Stimulated activated naive B cell treated with anti-CD40 and anti-IgM and Interleukin-4, amounts not matched to agents 10 μg/mL and 1 μg/mL and 100 μg/mL, for 72 hours (primary cell): ENCODE data around the gene ZNF619.
A peak's percentile ranks its signal among the peaks of the same experiment; 100 is the strongest.

Source experiments
- ATAC-seq, 2 donors: fragments of 150-1000 bp; cut with Tn5 transposase; replicated peaks; 2 replicates each; pipeline ENCODE4 v1.10.0; 2021; ENCODE audit warnings: moderate library complexity in 1 of 2
- DNase-seq: peaks from one replicate; pipeline ENCODE4 v3.0.0; 2021
- H3K27ac Mint-ChIP-seq: one replicate; pipeline ENCODE4 v1.8.0; 2022; ENCODE audit warnings: mild to moderate bottlenecking, mixed read lengths
- H3K27me3 Mint-ChIP-seq, 2 donors: one replicate each; pipeline ENCODE4 v1.8.0; 2022; ENCODE audit warnings: mixed read lengths in 2 of 2
- H3K36me3 Mint-ChIP-seq, 2 donors: one replicate each; pipeline ENCODE4 v1.8.0; 2022; ENCODE audit warnings: mixed read lengths in 2 of 2, mild to moderate bottlenecking in 1 of 2
- H3K4me1 Mint-ChIP-seq, 2 donors: one replicate each; pipeline ENCODE4 v1.8.0; 2022; ENCODE audit warnings: mixed read lengths in 2 of 2, mild to moderate bottlenecking in 1 of 2
- H3K4me3 Mint-ChIP-seq, 2 donors: one replicate each; pipeline ENCODE4 v1.8.0; 2022; ENCODE audit warnings: mild to moderate bottlenecking in 2 of 2, mixed read lengths in 2 of 2, moderate library complexity in 1 of 2
- H3K9me3 Mint-ChIP-seq, 2 donors: one replicate each; pipeline ENCODE4 v1.8.0; 2022; ENCODE audit warnings: mixed read lengths in 2 of 2, mild to moderate bottlenecking in 1 of 2

ZNF619 gene

DNA sequence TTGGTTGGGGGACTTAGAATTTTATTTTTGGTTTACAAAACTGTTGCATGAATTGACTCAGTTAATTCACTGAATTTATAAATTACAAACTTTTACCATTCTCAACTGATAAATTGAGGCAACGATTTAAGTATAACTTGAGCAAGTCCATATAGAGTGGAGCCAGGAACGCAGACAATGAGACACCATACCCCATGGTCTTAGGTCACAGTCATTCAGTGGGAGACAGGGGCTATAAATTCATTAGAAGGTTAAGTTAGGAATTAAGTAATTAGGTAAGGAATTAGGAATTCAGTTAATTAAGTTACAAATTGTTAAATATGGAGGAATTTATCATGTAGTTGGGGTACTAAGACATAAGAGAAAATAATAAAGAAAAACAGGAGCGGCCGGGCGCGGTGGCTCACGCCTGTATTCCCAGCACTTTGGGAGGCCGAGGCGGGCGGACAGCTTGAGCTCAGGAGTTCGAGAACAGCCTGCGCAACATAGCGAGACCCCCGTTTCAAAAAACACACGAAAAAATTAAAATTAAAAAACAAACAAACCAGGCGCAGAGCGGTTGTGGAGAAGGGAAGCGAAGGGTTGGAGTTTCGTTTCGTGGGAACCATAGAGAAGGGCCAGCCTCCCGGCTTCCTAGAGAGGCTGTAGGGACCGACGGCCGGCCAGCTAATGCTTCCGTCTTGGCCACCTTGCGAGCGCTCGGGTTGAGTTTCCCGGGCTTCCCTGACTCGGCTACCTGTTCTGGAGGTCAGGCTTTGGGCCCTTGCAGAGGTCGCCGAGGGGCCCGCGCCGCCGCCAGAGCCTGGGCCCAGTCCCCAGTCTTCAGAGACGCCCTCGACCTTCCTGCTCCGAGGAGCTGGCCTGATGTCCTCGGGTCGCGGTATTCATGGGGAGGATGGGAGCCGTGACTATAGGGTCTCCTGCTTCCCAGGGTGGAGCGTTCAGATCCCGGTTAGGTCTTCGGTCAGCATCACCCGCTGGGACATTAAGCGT, at the start of gene ZNF619:
Gene ZNF619 (plus strand): TSS at position 645 of the 993 bp plus-strand sequence. CDS start 858 bp downstream, outside the sequence.
- H3K27ac Mint-ChIP-seq, result peak within 1 kb of the TSS; percentile 95
- no peaks in the 10 kb centered on the region for H3K9me3 Mint-ChIP-seq
- peak within 1 kb of the TSS; percentile 92 to 95 for H3K4me3 Mint-ChIP-seq
- H3K36me3 Mint-ChIP-seq, result peaks cover 30 to 31% of the 10 kb centered on the region in 2 donors
- ATAC-seq (peak; percentile 97), DNase-seq (peak; percentile 69)
- no peaks in the 10 kb centered on the region for H3K27me3 Mint-ChIP-seq
- peaks cover 20 to 30% of the 10 kb centered on the region in 2 donors for H3K4me1 Mint-ChIP-seq

- no peaks in the 10 kb centered on the region for H3K4me1 Mint-ChIP-seq
- H3K9me3 Mint-ChIP-seq, result no peaks in the 10 kb centered on the region
- no peak for DNase-seq
- ATAC-seq, result no peak
- no peak overlapping the region for H3K4me3 Mint-ChIP-seq
- no peak overlapping the region for H3K27ac Mint-ChIP-seq
- H3K36me3 Mint-ChIP-seq, result peaks cover 2 to 18% of the 10 kb centered on the region in 2 donors
- H3K27me3 Mint-ChIP-seq, result no peaks in the 10 kb centered on the region
These were observed 44.1 kb upstream of the ZNF619 start for GRCh38 chr3:40432793-40433192.

DNA sequence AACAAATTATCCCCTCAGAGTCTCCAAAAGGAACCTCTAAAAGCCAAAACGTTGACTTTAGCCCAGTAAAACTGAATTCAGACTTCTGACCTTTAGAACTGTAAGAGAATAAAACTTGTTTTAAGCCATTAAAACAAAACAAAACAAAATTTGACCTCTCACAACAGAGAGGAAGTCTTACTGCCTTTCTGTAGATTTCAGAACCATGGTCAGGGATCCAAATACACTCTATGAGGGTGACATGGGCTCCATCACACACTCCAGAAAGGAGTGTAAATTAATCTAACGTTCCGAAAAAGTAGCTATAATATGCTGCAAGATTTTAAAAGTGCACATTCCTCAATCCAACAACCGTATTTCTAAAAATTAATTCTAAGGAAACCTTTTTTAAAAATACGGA, 39.0 kb upstream of the ZNF619 start:
- H3K36me3 Mint-ChIP-seq, result peaks cover 9 to 20% of the 10 kb centered on the region in 2 donors
- no peaks in the 10 kb centered on the region for H3K9me3 Mint-ChIP-seq

DNA sequence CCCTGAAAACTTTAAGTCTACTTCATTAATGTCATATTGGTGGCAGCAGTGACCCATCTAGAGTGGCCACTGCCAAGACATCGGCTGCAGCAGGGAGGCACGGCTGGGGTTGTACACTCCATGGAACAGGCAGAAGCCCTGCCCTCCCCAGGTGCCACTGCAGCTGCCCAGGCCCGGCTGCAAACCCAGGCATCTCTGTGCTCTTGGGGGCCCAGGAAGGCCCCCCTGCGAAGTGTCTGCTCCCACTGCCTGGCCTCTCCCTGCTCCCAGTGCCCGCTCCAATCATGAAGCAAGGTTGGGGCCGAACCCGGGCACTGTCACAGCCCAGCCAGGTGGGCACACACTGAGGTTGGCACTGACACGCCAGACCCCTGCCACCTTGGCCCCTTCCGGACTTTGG, 31.9 kb upstream of the ZNF619 start:
- Mint-ChIP-seq H3K36me3 (peaks cover 10 to 21% of the 10 kb centered on the region in 2 donors), H3K4me1 (no peaks in the 10 kb centered on the region), H3K27ac (no peak overlapping the region), H3K27me3 (no peaks in the 10 kb centered on the region), H3K9me3 (no peaks in the 10 kb centered on the region), H3K4me3 (no peak overlapping the region)
- ATAC-seq (no peak), DNase-seq (no peak)

More for the DNA sequence above, 39.0 kb upstream of the ZNF619 start:
- Mint-ChIP-seq H3K27ac (no peak overlapping the region), H3K4me3 (no peak overlapping the region), H3K4me1 (no peaks in the 10 kb centered on the region), H3K27me3 (no peaks in the 10 kb centered on the region)
- ATAC-seq (no peak), DNase-seq (no peak)

DNA sequence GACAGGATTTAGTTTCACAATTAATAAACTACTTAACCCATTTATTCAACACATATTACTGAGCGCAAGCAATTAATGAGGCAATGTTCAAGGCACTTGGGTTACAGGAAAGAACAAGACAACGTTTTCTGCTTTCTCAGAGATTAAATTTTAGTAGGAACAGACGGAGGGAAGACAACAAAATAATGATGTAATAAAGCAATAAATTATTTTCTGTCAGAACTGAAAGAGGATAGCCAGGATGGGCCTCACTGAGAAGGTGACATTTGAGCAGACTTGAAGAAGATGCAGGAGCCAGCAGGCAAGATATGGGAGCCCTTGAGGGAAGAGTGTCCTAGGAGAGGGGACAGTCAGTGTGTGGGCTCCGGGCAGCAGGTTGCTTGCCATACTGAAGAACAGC, 31.0 kb upstream of the ZNF619 start:
- no peak overlapping the region for H3K4me3 Mint-ChIP-seq
- peaks cover 8 to 16% of the 10 kb centered on the region in 2 donors for H3K36me3 Mint-ChIP-seq
- H3K4me1 Mint-ChIP-seq, result no peaks in the 10 kb centered on the region
- H3K9me3 Mint-ChIP-seq, result no peaks in the 10 kb centered on the region
- H3K27me3 Mint-ChIP-seq, result no peaks in the 10 kb centered on the region
- ATAC-seq (no peak), DNase-seq (no peak)
- H3K27ac Mint-ChIP-seq, result no peak overlapping the region

DNA sequence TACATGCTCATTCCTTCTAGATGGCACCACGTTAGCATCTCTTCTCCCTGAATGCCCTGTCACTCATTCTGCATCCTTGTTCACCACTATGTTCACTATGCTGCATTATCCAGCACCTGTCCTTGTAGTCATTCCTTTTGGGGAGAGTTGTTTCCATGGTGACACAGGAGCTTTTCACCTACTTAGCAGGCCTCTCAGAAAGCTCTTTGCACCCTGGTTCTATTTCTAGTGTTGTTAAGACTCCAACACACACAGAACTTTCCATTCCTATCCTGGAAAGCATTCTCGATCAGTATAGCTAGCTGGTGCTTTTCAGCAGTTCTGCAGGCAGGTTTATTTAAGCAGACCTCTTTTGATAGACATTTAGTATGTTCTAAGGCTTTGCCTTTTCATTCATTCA, 26.5 kb upstream of the ZNF619 start:
- Mint-ChIP-seq H3K4me3 (no peak overlapping the region), H3K27ac (no peak overlapping the region), H3K9me3 (no peaks in the 10 kb centered on the region)

DNA sequence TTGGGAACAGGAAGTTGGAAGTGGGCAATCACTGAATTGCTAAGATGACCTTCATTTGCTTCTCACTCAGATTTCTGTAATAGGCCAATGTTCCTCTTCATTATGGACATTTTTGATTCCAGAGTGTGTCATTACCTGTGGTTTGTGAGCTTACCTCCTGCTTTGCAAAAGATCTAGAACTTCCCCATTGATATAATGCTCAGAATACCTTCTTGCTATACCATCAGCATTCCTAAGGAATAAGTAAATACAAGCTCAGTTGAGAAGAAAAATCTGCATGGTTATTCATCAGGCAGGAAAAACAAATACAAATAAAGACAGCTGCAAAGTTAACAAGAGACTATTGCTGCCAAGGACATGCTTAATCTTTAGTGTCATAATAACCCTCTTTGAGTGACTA, 25.4 kb upstream of the ZNF619 start:
- Mint-ChIP-seq H3K4me1 (peaks cover 9 to 34% of the 10 kb centered on the region in 2 donors), H3K36me3 (peaks cover 8 to 14% of the 10 kb centered on the region in 2 donors), H3K27me3 (no peaks in the 10 kb centered on the region), H3K27ac (no peak overlapping the region), H3K9me3 (peaks cover 0 to 2% of the 10 kb centered on the region in 2 donors), H3K4me3 (no peak overlapping the region)
- DNase-seq (no peak), ATAC-seq (no peak)

More for the DNA sequence above, 26.5 kb upstream of the ZNF619 start:
- ATAC-seq (no peak), DNase-seq (no peak)
- Mint-ChIP-seq H3K4me1 (peaks cover 9 to 24% of the 10 kb centered on the region in 2 donors), H3K27me3 (no peaks in the 10 kb centered on the region), H3K36me3 (peaks cover 10 to 20% of the 10 kb centered on the region in 2 donors)

DNA sequence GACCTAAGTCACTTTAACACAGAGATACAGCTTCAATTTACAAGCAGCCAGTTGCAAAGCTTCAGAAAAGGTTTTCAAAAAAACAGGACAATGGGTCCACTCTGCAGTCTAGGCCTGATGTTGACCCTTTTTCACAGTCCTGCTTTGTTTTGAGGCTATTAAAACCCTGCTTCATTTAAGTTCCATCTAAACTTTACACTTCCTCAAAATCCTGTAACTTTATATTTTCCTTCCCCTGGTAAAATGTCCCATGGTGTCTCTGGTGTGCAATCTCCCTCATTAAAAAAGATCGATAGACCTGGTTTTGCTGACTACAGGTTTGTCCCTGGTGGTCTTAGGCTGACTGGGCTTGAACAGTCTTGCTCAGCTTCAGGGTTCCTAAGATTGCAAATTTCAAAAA, 24.9 kb upstream of the ZNF619 start:
- Mint-ChIP-seq H3K36me3 (peaks cover 8 to 19% of the 10 kb centered on the region in 2 donors), H3K27ac (peak overlapping the region; percentile 98), H3K9me3 (peaks cover 0 to 2% of the 10 kb centered on the region in 2 donors), H3K27me3 (no peaks in the 10 kb centered on the region), H3K4me1 (peaks cover 9 to 34% of the 10 kb centered on the region in 2 donors), H3K4me3 (peak overlapping the region; percentile 97 to 99)
- DNase-seq (no peak), ATAC-seq (no peak)

DNA sequence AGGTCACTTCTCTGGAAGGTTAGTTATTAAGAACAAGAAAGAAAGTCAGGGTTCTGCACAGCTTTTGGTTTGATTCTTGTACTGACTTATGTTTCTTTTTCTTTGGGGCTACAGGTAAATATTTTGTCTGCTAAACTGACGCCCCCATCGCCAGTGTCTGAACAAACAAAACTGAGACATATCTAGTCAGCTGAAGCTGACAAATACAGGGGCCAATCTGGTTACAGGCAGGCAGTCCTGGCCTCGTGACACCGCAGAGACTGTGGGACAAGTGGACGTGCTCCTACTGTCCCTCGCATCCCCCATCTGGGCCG, 24.4 kb upstream of the ZNF619 start:
- Mint-ChIP-seq H3K4me3 (peak overlapping the region; percentile 97 to 99), H3K27ac (peak overlapping the region; percentile 98), H3K4me1 (peaks cover 9 to 34% of the 10 kb centered on the region in 2 donors), H3K36me3 (peaks cover 9 to 18% of the 10 kb centered on the region in 2 donors), H3K9me3 (peaks cover 0 to 2% of the 10 kb centered on the region in 2 donors), H3K27me3 (no peaks in the 10 kb centered on the region)
- DNase-seq (no peak), ATAC-seq (no peak)

GRCh38 chr3:40452876-40453730, 23.8 kb upstream of the ZNF619 start:
- Mint-ChIP-seq H3K4me1 (peaks cover 11 to 39% of the 10 kb centered on the region in 2 donors), H3K36me3 (peaks cover 15 to 21% of the 10 kb centered on the region in 2 donors), H3K27me3 (no peaks in the 10 kb centered on the region), H3K27ac (peak overlapping the region; percentile 98), H3K4me3 (peak overlapping the region; percentile 97 to 99), H3K9me3 (peaks cover 0 to 2% of the 10 kb centered on the region in 2 donors)
- DNase-seq, result peak; percentile 96
- peak; percentile 92 to 94 for ATAC-seq

DNA sequence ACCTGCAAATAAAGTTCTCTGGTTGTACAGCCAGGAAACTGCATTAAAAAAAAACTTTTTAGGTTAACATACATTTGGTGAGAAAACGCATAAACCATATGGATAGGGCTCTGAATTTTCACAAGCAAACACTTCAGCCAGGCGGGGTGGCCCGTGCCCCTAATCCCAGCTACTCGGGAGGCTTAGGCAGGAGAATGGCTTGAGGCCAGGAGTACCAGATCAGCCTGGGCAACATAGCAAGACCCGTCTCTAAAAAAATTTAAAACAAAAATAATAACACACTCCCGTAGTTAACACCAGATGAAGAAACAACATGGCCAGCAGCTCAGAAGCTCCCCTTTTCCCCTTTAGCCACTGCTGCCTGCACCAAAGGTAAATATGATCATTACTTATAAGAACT, 23.0 kb upstream of the ZNF619 start:
- no peaks in the 10 kb centered on the region for H3K27me3 Mint-ChIP-seq
- H3K4me3 Mint-ChIP-seq, result peak overlapping the region; percentile 97 to 99
- H3K4me1 Mint-ChIP-seq, result peaks cover 15 to 47% of the 10 kb centered on the region in 2 donors
- ATAC-seq, result no peak
- peak overlapping the region; percentile 98 for H3K27ac Mint-ChIP-seq
- DNase-seq, result no peak
- peaks cover 23 to 29% of the 10 kb centered on the region in 2 donors for H3K36me3 Mint-ChIP-seq
- H3K9me3 Mint-ChIP-seq, result peaks cover 0 to 2% of the 10 kb centered on the region in 2 donors

DNA sequence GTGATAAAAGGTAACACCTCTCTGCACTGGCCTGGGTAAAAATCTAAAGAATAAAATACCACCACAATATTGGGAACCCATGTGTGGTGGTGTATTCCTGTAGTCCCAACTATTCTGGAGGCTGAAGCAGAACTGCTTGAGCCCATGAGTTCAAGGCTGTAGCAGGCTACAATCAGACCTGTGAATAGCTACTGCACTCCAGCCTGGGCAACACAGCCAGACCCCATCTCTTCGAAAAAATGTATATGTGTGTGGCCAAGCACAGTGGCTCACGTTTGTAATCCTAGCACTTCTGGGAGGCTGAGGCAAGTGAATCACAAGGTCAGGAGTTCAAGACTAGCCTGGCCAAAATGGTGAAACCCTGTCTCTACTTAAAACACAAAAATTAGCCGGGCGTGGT, 21.6 kb upstream of the ZNF619 start:
- ATAC-seq, result no peak
- DNase-seq, result no peak
- H3K4me1 Mint-ChIP-seq, result peaks cover 16 to 47% of the 10 kb centered on the region in 2 donors
- no peaks in the 10 kb centered on the region for H3K27me3 Mint-ChIP-seq
- peaks cover 0 to 2% of the 10 kb centered on the region in 2 donors for H3K9me3 Mint-ChIP-seq
- H3K36me3 Mint-ChIP-seq, result peaks cover 21 to 31% of the 10 kb centered on the region in 2 donors
- peak overlapping the region in 1 of 2 donors; percentile 87 for H3K4me3 Mint-ChIP-seq
- peak overlapping the region; percentile 56 for H3K27ac Mint-ChIP-seq

DNA sequence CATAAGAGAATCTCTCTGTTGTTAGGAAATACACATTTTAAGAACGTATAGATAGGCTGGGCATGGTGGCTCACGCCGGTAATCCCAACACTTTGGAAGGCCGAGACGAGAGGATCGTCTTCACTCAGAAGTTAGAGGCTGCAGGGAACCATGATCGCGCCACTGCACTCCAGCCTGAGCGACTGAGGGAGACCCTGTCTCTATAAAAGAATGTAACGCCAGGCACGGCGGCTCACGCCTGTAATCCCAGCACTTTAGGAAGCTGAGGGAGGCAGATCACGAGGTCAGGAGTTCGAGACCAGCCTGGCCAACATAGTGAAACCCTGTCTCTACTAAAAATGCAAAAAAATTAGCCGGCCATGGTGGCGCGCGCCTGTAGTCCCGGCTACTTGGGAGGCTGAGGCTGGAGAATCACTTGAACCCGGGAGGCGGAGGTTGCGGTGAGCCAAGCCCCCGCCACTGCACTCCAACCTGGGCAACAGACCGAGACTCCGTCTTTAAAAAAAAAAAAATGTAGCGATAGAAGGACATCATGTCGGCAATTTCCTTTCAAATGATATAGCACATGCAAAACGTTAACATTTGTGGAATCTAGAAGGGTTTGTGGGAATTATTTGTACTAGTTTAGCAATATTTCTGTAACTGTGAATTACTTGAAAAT, 20.5 kb upstream of the ZNF619 start:
- peaks cover 24 to 36% of the 10 kb centered on the region in 2 donors for H3K36me3 Mint-ChIP-seq
- ATAC-seq, result no peak

More for the DNA sequence above, 20.5 kb upstream of the ZNF619 start:
- Mint-ChIP-seq H3K27me3 (no peaks in the 10 kb centered on the region), H3K4me3 (peak overlapping the region; percentile 85 to 87), H3K27ac (peak overlapping the region; percentile 93), H3K9me3 (peaks cover 0 to 2% of the 10 kb centered on the region in 2 donors), H3K4me1 (peaks cover 17 to 47% of the 10 kb centered on the region in 2 donors)
- no peak for DNase-seq
